GM19099 (cell line): ENCODE results near the gene MPC1.

Experiments
- POLR2A ChIP-seq: IDR thresholded peaks from 3 replicates; pipeline ENCODE4 v1.6.1; 2011; ENCODE audit warnings: low read depth; ENCODE audit not compliant: insufficient read length; ENCODE audit errors: extremely low read depth

The MPC1 gene

DNA sequence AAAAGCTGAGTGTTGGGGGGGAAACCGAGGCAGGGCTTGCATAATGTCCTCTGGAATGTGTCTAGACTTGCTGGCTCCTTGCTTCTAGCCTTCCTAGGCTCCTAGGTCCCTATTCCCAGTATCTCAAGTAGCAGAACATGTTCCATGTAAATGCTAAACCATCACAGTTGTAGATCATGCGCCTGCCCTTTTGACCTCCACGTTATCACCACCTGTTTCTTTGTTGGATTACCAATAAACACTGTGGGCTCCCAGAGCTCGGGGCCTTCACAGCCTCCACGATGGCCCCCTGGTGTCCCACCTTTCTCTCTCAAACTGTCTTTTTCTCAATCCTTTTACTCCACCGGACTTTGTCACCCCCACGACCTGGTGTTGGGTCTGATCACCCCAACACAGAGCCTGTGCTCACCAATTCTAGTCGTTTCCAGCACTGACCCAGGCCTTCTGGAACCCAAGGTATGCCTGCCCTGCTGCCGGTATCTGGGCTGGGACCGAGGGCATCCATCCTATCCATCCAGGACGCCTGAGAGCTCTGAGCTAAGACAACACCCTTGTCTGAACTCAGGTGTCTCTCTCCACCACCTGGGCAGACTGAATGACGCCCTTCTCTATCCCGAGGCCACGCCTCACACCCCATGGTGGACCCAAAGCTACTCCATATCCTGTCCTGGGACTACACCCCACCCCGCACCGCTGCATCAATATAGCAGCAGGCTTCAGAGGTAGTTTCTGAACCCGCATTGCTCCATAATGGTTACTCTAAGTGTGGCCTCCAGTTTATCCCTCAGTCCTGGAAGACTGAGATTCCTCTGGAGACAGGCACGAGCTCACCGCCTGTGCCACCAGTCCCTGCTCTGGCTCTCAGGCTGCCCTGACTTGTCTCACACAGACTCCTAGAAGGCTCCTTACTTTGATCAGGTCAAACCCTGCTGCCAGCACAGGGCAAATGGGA lies 65.2 kb downstream of the MPC1 start:
- no peak for TF ChIP-seq POLR2A

DNA sequence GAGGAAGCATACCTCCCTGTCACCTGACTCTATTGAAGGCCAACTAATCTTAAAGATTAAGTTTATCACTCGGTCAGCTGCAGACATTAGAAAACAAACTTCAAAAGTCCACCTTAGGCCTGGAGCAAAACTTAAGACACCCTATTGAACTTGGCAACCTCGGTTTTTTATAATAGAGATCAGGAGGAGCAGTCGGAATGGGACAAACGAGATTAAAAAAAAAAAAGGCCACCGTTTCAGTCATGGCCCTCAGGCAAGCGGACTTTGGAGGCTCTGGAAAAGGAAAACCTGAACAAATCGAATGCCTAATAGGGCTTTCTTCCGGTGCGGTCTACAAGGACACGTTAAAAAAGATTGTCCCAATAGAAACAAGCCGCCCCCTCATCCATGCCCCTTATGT lies 67.3 kb downstream of the MPC1 start:
- TF ChIP-seq POLR2A: no peak
